ENCODE measurements around the gene VPS35. TPM values are rescaled to one million over a fixed set of nuclear protein-coding genes. Genes with fewer than 3 reads are reported as not detected.

Gene VPS35
- total RNA-seq, 1 experiment from 2014 or later: 86.8 TPM

DNA sequence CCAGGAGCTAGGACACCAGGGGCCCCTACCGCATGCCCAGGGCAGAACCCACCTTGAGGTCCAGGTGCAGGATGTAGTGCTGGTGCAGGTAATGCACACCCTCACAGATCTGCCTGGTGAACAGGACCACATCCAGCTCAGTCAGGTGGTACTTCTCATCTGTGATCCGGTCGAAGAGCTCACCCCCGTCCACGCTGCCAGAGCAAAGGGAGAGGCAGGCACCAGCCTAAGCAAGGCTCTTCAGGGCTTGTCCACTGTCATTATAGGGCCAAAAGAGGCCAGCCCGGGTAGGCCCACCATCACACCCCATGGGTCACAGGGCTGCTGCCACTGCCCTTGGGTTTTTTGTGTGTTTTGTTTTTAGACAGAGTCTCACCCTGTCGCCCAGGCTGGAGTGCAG lies 38.2 kb upstream of the VPS35 start:
- no peak for ATAC-seq
- Histone ChIP-seq H3K36me3 (ENCODE audit: control insufficient read depth, insufficient read depth, low read length) (no peaks in the 10 kb centered on the region), H3K4me3 (ENCODE audit: low read depth in 2 of 2, low read length in 2 of 2) (no peak overlapping the region), H3K4me1 (ENCODE audit: control insufficient read depth, insufficient read depth, low read length) (no peaks in the 10 kb centered on the region), H3K27me3 (ENCODE audit: control insufficient read depth, insufficient read depth, low read length) (no peaks in the 10 kb centered on the region), H3K27ac (ENCODE audit: low read length) (no peak overlapping the region), H3K9me3 (ENCODE audit: control insufficient read depth, insufficient read depth, low read depth, low read length) (no peaks in the 10 kb centered on the region; the same call in 1 of the 2 replicates)
- intact Hi-C loops (cut with micrococcal nuclease; ENCODE audit: unreplicated experiment): no loop called here
- ChIA-PET POLR2A (no interaction called here), CTCF (no interaction called here)
- BruUV-seq (replicated peaks): no TSS peak
- no peak for DNase-seq (ENCODE audit: low read depth, low spot score)
- TF ChIP-seq SIN3A (IDR thresholded peaks at IDR 0.05; ENCODE audit: borderline replicate concordance, insufficient read depth, low read depth, low read length): no peak
- TF ChIP-seq TCF7L2 (IDR thresholded peaks at IDR 0.05; ENCODE audit: low read depth, low read length): no peak
- no peak for TF ChIP-seq CTCF (IDR thresholded peaks at IDR 0.05)
- TF ChIP-seq, protein P1, sequence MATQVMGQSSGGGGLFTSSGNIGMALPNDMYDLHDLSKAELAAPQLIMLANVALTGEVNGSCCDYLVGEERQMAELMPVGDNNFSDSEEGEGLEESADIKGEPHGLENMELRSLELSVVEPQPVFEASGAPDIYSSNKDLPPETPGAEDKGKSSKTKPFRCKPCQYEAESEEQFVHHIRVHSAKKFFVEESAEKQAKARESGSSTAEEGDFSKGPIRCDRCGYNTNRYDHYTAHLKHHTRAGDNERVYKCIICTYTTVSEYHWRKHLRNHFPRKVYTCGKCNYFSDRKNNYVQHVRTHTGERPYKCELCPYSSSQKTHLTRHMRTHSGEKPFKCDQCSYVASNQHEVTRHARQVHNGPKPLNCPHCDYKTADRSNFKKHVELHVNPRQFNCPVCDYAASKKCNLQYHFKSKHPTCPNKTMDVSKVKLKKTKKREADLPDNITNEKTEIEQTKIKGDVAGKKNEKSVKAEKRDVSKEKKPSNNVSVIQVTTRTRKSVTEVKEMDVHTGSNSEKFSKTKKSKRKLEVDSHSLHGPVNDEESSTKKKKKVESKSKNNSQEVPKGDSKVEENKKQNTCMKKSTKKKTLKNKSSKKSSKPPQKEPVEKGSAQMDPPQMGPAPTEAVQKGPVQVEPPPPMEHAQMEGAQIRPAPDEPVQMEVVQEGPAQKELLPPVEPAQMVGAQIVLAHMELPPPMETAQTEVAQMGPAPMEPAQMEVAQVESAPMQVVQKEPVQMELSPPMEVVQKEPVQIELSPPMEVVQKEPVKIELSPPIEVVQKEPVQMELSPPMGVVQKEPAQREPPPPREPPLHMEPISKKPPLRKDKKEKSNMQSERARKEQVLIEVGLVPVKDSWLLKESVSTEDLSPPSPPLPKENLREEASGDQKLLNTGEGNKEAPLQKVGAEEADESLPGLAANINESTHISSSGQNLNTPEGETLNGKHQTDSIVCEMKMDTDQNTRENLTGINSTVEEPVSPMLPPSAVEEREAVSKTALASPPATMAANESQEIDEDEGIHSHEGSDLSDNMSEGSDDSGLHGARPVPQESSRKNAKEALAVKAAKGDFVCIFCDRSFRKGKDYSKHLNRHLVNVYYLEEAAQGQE (IDR thresholded peaks at IDR 0.05; ENCODE audit: insufficient read depth in 1 of 2, low read depth in 2 of 2, low read length in 1 of 2): no peak
- TF ChIP-seq POLR2AphosphoS5 (IDR thresholded peaks at IDR 0.05; ENCODE audit: low read depth, low read length): no peak
- in situ Hi-C loops (cut with HindIII; ENCODE audit: low pct_unique_long_range_greater_than_20kb, low sequenced_read_pairs): no loop called here

DNA sequence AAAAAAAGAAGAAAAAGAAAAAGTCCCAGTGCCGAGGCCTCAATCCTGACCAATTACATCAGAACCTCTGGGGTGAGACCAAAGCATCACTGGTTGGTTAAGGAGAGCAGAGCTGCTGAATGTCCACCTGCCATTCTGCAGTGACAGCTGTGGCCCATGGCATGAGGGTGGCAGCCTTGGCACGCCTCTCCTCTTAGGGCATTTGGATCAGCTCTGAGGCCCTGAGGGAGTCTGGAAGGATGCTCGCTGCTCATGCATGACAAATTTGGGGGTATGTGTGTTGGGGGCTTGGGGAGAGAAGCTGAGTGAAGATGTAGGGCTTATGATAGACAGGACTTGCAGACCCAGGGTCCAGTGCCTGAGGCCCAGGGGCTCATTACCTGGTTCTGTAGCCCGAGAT lies 32.9 kb upstream of the VPS35 start:
- POLR2A ChIA-PET: no interaction called here
- no TSS peak for BruUV-seq (replicated peaks)
- CTCF ChIA-PET: no interaction called here
- in situ Hi-C loops (cut with HindIII; ENCODE audit: low pct_unique_long_range_greater_than_20kb, low sequenced_read_pairs) (no loop called here), intact Hi-C loops (cut with micrococcal nuclease; ENCODE audit: unreplicated experiment) (no loop called here)
- TF ChIP-seq POLR2AphosphoS5 (IDR thresholded peaks at IDR 0.05; ENCODE audit: low read depth, low read length): no peak
- no peak for TF ChIP-seq TCF7L2 (IDR thresholded peaks at IDR 0.05; ENCODE audit: low read depth, low read length)
- TF ChIP-seq SIN3A (IDR thresholded peaks at IDR 0.05; ENCODE audit: borderline replicate concordance, insufficient read depth, low read depth, low read length): no peak
- TF ChIP-seq CTCF (IDR thresholded peaks at IDR 0.05): no peak
- TF ChIP-seq, protein P1 (IDR thresholded peaks at IDR 0.05; ENCODE audit: insufficient read depth in 1 of 2, low read depth in 2 of 2, low read length in 1 of 2): no peak
- Histone ChIP-seq H3K27me3 (ENCODE audit: control insufficient read depth, insufficient read depth, low read length) (no peaks in the 10 kb centered on the region), H3K4me1 (ENCODE audit: control insufficient read depth, insufficient read depth, low read length) (no peaks in the 10 kb centered on the region), H3K4me3 (ENCODE audit: low read depth in 2 of 2, low read length in 2 of 2) (no peak overlapping the region), H3K9me3 (ENCODE audit: control insufficient read depth, insufficient read depth, low read depth, low read length) (no peaks in the 10 kb centered on the region; the same call in 1 of the 2 replicates), H3K36me3 (ENCODE audit: control insufficient read depth, insufficient read depth, low read length) (no peaks in the 10 kb centered on the region), H3K27ac (ENCODE audit: low read length) (no peak overlapping the region)
- ATAC-seq: no peak
- DNase-seq (ENCODE audit: low read depth, low spot score): no peak

All from Panc1 (cell line).